ENCODE measurements around the gene AADAC.
"Not testable (repeated sequence)": the region's sequence is repeated elsewhere in the genome, so short reads cannot be mapped to it uniquely, and the experiment has no call there.

Gene AADAC

GRCh38 chr3:151859233-151859673, 45.3 kb downstream of the AADAC start:
- FAIRE-seq: peak; percentile 43

DNA sequence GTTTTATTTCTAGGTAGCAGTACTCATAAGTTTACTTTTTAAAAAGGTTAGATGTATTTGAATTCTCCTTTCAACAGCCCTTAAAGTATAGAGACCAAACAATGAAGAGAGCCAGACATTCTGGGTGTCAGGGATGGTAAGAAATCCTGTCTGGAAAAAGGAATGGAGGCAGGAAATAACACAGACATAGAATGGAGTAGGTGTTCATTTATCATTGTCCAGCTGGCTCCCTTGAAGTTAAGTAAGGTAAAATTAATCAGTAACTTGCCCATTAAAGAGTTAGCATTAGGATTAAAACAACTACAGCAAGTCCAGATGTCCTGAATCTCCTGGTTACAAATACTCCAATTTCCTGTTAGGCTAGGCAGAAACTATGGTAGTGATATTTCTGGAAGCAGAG, 46.0 kb downstream of the AADAC start:
- FAIRE-seq: peak; percentile 90

- FAIRE-seq: no peak
These were observed 49.7 kb downstream of the AADAC start for GRCh38 chr3:151863611-151864010.

GRCh38 chr3:151864423-151865101, 50.6 kb downstream of the AADAC start:
- no peak for FAIRE-seq

DNA sequence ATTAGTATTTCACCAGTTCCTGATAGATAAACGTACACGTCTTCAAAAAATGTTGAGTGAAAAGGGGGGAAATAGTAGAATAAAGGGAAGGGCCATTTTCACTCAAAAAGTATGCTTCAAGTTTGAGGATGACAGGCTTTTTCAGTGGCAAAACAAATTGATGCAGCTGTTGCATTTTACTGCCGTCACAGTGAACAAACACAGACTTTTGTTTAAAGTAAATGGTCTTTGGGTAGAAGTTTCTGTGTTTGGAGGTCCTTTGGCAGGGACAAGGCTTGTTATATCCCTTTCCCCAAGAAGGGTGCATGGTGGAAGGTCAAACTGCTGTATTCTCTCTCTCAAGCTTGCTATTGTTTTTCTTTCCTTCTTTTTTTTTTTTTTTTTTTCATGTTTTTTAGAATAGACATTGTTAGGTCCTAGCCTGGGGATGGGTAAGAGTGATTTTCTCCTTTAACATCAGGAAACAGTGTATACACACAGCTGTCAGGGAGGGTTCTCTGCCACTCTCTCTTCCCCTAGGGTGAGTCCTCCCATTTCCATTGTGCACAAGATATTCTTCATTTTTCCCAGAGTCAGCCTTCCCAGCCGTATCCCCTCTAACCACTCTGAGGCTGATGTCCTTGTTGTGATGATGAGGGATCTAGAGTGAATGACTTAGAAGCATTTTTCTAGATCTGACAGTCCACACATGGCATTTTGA, 52.9 kb downstream of the AADAC start:
- no peak for FAIRE-seq

- FAIRE-seq: no peak
These were observed 53.8 kb downstream of the AADAC start for GRCh38 chr3:151867666-151868065.

GRCh38 chr3:151869181-151869580, 55.3 kb downstream of the AADAC start:
- peak; percentile 72 for FAIRE-seq

GRCh38 chr3:151871639-151872468, 57.9 kb downstream of the AADAC start:
- FAIRE-seq: no peak

- FAIRE-seq: no peak
These were observed 59.5 kb downstream of the AADAC start, which contains the start of gene SUCNR1 for GRCh38 chr3:151873398-151873797. SUCNR1 (plus strand) TSS chr3:151873643; CDS start chr3:151879893, 6,250 bp downstream.

DNA sequence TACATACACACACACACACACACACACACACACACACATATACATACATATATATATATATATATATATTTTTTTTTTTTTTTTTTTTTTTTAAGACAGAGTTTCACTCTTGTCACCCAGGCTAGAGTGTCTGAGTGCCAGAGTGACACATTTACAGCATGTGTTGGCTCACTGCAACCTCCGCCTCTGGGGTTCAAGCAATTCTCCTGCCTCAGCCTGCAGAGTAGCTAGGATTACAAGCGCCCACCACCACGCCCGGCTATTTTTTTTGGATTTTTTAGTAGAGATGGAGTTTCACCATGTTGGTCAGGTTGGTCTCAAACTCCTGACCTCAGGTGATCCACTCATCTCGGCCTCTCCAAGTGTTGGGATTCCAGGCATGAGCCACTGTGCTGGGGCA, 60.2 kb downstream of the AADAC start:
- not testable (repeated sequence) for FAIRE-seq

- no peak for FAIRE-seq
These were observed 61.8 kb downstream of the AADAC start for GRCh38 chr3:151875759-151876158.

DNA sequence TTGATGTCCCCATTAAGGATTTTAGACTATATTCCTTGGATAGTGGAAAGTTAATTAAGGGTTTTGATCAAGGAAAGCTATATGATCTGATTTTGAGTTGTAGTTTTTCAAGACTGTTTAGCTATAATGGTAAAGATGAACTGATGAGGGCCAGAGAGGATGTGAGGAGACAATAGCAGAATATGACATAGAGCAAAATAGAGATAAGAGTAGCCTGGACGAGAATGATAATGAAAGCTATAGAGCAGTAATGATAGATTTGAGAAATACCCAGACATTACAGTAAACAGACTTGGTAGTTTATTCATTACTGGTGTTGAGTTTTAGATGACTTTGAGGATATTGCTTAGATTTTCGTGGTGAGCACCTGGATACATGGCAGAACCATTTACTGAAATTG, 63.4 kb downstream of the AADAC start:
- no peak for FAIRE-seq

Measured in islet of Langerhans (tissue), 1 donor.